Glomerular endothelial cell (primary cell): ENCODE data around the gene ZNF302. TPM values are rescaled to one million over a fixed set of nuclear protein-coding genes. Genes with fewer than 3 reads are reported as not detected.

ENCODE experiments used
- DNase-seq: peaks from one replicate; pipeline ENCODE4 v3.0.0-alpha.2; 2011; ENCODE audit warnings: low read depth, low spot score; ENCODE audit errors: extremely low read depth
- total RNA-seq: library from RNA; depleted of rRNA; stranded (reverse); fragments of >200 nt; gene quantifications from 2 replicates; pipeline ENCODE4 v1.2.3, GENCODE V29; 2015

Gene ZNF302
- total RNA-seq, 1 donor from 2014 or later = 12.4 TPM

DNA sequence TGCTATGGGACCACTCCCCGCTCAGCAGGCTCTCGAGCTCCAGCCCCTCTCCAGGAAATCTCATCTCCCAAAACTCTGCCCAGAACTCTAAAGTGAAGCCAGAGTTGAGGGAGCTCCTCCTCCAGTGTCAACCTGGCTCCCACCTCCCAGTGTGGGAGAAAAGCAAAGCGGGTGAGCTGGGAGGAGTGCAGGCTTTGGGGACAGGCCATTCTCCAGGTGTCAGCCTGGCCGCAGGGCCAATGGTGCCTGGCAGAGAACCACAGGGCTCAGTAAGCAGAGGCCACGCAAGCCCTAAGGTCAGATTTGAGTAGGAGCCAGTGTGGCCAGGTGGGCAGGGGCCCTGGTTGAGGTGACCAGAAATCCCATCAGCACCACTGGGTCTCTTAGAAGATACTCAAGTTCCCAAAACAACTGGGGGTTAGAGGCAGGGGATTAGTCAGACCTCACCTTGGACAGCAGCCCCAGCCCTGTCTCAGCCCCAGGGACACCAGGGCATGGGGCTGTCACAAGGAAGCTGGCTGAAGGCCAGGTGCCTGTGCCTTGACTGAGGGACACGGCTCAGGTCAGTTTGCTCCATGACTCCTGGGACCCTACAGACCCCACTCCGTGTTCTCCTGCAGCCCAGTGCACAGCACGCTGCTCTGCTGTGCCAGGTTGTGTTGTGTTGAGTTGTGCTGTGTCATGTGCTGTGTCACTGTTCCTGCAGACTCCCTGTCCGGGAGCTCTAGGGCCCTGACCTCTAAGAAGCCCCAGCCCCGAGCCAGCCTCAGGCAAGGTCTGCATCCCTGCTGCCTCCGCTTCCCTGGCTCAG, 53.7 kb downstream of the ZNF302 start:
- DNase-seq = no peak

DNA sequence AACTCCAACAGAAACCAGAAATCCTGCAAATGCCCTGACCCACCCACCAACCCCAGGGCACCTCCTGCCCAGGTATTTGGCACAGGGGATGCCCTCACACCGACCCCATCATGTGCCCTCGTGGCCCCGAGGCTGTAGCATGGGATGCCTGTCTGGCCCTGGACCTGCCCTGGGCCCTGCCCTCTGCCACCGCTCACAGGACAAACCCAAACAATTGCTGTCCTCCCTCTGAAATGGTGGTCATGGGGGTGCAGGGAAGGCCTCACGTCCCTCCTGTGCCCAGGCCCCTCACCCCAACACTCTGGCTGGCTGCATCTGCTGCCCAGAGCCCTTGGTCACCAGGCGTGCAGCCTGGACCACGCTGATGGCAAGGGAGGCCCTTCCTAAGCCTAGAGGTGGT, 54.5 kb downstream of the ZNF302 start:
- no peak for DNase-seq

DNA sequence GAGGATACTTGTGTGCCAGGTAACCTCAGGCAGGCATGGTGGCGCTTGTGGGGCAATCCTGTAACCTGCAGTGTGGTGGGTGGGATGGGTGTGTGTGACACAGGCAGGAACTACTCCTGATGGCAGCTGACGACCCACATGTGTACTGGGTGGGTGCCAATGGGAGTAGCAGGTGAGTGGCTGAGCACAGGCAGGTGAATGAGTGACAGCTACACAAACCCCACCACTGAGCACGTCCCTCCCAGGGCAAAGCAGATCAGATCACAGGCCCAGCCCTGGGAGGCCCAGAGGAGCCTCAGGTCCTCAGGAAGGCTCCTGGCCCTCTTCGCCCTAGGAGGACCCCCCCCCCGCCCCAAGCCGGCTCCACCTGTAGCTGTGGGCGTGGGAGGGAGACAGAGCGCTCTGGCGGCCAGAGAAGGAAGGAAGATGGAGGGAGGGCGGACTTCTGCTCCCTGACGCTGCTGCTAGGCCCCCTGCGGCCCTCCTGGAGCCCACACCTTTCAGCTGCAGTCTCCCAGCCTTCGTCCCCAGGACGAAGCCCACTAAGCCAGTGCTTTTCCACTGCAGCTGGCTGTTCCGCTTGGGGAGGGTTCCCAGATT, 55.2 kb downstream of the ZNF302 start:
- DNase-seq = no peak

DNA sequence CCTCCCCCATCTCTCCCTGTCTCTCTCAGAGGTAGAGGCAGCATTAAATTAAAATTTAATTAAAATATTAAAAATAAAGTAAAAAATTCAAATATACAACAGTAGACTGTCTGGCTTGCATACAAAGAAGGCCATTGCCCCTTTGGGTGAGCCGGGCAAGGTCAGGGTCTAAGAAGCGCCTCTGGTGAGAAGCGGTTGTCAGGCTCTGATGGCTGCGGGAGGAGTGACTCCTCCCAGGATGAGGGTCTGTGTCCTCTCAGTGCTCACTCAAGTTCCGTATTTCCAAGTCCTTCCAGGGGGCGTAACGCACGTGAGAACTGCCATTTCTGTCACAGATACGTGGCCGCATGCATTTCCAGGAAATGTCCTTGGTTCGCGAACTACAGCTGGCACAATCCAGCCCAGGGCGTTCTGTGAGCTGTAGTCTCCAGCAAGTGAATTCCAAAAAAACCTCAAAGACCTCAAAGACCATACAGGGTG, 55.8 kb downstream of the ZNF302 start:
- no peak for DNase-seq

DNA sequence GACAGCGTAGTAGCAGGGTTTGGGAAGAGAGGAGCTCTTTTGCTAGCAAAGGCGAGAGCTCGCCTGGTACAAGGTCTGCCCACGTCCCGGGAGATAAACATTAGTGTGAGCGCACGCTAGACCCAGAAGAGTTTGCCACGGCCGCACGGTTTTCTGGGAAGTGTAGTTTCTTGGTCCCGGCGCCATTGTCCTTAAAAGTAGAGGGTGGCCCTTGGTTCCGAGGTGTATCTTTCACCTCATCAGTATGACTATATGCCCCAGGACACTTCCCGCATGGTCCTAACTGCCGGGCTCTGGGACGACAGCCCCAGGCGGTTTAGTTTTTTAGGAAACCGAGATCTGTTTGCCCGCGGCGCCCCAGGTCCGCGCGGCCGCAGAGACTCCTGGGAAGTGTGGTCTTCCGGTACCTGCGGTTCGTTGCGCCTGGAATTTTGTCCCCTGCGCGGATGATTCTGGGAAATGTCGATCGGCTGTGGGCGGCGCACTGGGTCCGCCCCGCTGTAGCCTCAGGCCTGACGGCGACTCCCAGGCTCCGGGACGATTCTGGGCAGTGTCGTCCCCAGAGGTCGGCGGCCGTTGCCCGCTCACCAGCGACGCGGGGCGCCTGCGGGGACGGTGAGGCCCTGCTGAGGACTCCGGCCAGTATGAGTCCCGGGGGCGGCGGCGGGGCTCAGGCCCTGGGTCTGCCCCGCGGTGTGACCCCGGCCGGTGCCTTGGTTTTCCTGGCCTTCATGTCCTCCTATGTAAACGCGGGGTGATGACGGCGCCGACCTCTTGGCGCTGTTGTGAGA, 56.5 kb downstream of the ZNF302 start, which contains the start of gene ZNF181:
Gene ZNF181, plus strand, starts transcription at position 498 of the 791 bp plus-strand sequence. CDS start 795 bp downstream, outside the sequence.
- DNase-seq = peak; percentile 66

DNA sequence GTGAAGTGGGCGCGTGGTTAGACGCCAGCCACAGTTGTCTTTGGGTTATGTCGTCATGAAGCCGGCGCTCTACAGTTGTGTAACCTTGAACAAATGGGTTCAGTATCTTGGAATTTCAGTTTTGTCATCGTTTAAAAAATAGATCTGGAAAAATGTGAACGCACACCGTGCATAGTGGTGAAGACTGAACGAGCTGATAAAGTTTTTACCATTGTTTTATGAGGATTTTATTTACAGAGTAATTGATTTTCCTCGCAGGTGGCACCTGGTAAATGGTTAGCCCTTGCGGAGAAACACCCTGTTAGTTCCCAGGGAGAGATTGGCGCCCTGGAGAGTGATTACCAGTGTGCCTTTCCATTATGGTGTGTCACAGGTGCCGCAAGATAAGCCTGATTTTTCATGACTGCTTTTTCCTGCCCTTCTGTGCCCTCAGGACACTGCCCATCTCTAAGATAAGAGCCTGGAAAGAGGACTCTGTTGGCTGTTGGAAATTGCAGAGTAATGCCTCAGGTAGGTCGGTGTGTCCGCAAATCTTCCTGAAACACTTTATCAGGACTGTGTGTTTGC, 57.1 kb downstream of the ZNF302 start:
- DNase-seq = peak; percentile 25

Other genes with a start within 250 kb of the ZNF302 start
- 53.4 and 69.0 TPM in 2 replicates for gene UBA2, start 249.3 kb upstream of the ZNF302 start, total RNA-seq
- gene WTIP, start 195.9 kb upstream of the ZNF302 start, total RNA-seq = 18.3 and 20.6 TPM in 2 replicates
- 0.12 TPM in 1 of 2 replicates, not detected in the other for gene SCGB2B2, start 519 bp upstream of the ZNF302 start, total RNA-seq
- 5.1 and 15.6 TPM in 2 replicates for gene ZNF181, start 56.6 kb downstream of the ZNF302 start, total RNA-seq
- gene ZNF599, start 95.5 kb downstream of the ZNF302 start, total RNA-seq = 7.9 and 9.3 TPM in 2 replicates
- 2.2 and 3.8 TPM in 2 replicates for gene ZNF30, start 249.2 kb downstream of the ZNF302 start, total RNA-seq